CD14-positive monocyte (primary cell): Measurements from ENCODE around the gene NR2F2. TPM values are rescaled to one million over a fixed set of nuclear protein-coding genes. Genes with fewer than 3 reads are reported as not detected.

Experiments used
- DNase-seq, 3 donors: peaks; one replicate each; pipeline ENCODE4 v3.0.0-alpha.2; 2011 to 2022
- H2AFZ ChIP-seq: 2 replicates; pipeline ENCODE4 v1.6.0; 2012; ENCODE audit warnings: mild to moderate bottlenecking, low read depth, low read length, inconsistent platforms; ENCODE audit not compliant: insufficient read depth, poor library complexity, severe bottlenecking
- H3K27ac ChIP-seq, 2 donors: 1 replicate in 1 of 2; 2 replicates in 1 of 2; pipeline ENCODE4 v1.5.1; 2012 to 2013; ENCODE audit warnings: low read length in 2 of 2, control low read depth in 1 of 2, inconsistent platforms in 1 of 2, low read depth in 1 of 2, mild to moderate bottlenecking in 1 of 2
- H3K27me3 ChIP-seq, 2 donors: one replicate each; pipeline versions ENCODE4 v1.6.0 to v1.6.1; 2011 to 2013; ENCODE audit warnings: low read length in 2 of 2; ENCODE audit not compliant: control insufficient read depth in 2 of 2, insufficient read depth in 2 of 2
- H3K36me3 ChIP-seq, 2 donors: replicated peaks in 1 of 2; 1 replicate in 1 of 2; 2 replicates in 1 of 2; pipeline versions ENCODE4 v1.5.1 to v1.6.1; 2012 to 2013; ENCODE audit warnings: low read length in 2 of 2, control low read depth in 1 of 2, inconsistent platforms in 1 of 2, mild to moderate bottlenecking in 1 of 2; ENCODE audit not compliant: insufficient read depth in 2 of 2, control insufficient read depth in 1 of 2
- H3K4me1 ChIP-seq, 2 donors: 1 replicate in 1 of 2; 2 replicates in 1 of 2; pipeline versions ENCODE4 v1.5.1 to v1.6.1; 2012 to 2013; ENCODE audit warnings: low read length in 2 of 2, control low read depth in 1 of 2, inconsistent platforms in 1 of 2, mild to moderate bottlenecking in 1 of 2, moderate library complexity in 1 of 2; ENCODE audit not compliant: insufficient read depth in 2 of 2, control insufficient read depth in 1 of 2
- H3K4me2 ChIP-seq: replicated peaks from 2 replicates; pipeline ENCODE3; 2012; ENCODE audit warnings: low read length, moderate library complexity, mild to moderate bottlenecking; ENCODE audit not compliant: poor library complexity, severe bottlenecking; ENCODE audit errors: extremely low read depth
- H3K4me3 ChIP-seq, 3 experiments: fragments of 200-600 bp in 1 of 3; sonication (generic) in 1 of 3; replicated peaks in 1 of 3; 1 replicate in 2 of 3; 2 replicates in 1 of 3; pipeline ENCODE4 v1.5.1; 2011 to 2013; ENCODE audit warnings: low read length in 3 of 3, mild to moderate bottlenecking in 3 of 3, control low read depth in 2 of 3, low read depth in 2 of 3, inconsistent platforms in 1 of 3, moderate library complexity in 1 of 3
- H3K79me2 ChIP-seq: 2 replicates; pipeline ENCODE4 v1.6.0; 2012; ENCODE audit warnings: mild to moderate bottlenecking, control low read depth, inconsistent platforms, low read length, moderate library complexity; ENCODE audit not compliant: insufficient read depth
- H3K9ac ChIP-seq: 2 replicates; pipeline ENCODE4 v1.6.0; 2017; ENCODE audit warnings: low read length, mild to moderate bottlenecking; ENCODE audit not compliant: insufficient read depth, poor library complexity, severe bottlenecking
- H3K9me3 ChIP-seq, 2 donors: replicated peaks in 1 of 2; 1 replicate in 1 of 2; 2 replicates in 1 of 2; pipeline versions ENCODE4 v1.5.1 to v1.6.1; 2012 to 2013; ENCODE audit warnings: low read length in 2 of 2, control low read depth in 1 of 2; ENCODE audit not compliant: control insufficient read depth in 1 of 2, insufficient read depth in 1 of 2
- H4K20me1 ChIP-seq: 2 replicates; pipeline ENCODE4 v1.6.0; 2012; ENCODE audit warnings: mild to moderate bottlenecking, low read length, control low read depth, moderate library complexity; ENCODE audit not compliant: insufficient read depth
- H3K27ac Mint-ChIP-seq, 7 donors: one replicate each; pipeline ENCODE4 v1.8.0; 2020; ENCODE audit warnings: mild to moderate bottlenecking in 7 of 7, mixed read lengths in 7 of 7, moderate library complexity in 6 of 7, inconsistent platforms in 2 of 7
- H3K27me3 Mint-ChIP-seq, 3 donors: one replicate each; pipeline ENCODE4 v1.8.0; 2021 to 2022; ENCODE audit warnings: low read depth in 3 of 3, mild to moderate bottlenecking in 3 of 3, mixed read lengths in 3 of 3, moderate library complexity in 3 of 3, inconsistent platforms in 1 of 3
- H3K36me3 Mint-ChIP-seq, 2 donors: one replicate each; pipeline ENCODE4 v1.8.0; 2020; ENCODE audit warnings: mixed read lengths in 2 of 2, inconsistent platforms in 1 of 2, mild to moderate bottlenecking in 1 of 2
- H3K4me1 Mint-ChIP-seq: one replicate; pipeline ENCODE4 v1.8.0; 2020; ENCODE audit warnings: mild to moderate bottlenecking, mixed read lengths
- H3K4me3 Mint-ChIP-seq, 2 donors: one replicate each; pipeline ENCODE4 v1.8.0; 2020; ENCODE audit warnings: mild to moderate bottlenecking in 2 of 2, mixed read lengths in 2 of 2, moderate library complexity in 1 of 2
- H3K9me3 Mint-ChIP-seq, 7 donors: one replicate each; pipeline ENCODE4 v1.8.0; 2020 to 2022; ENCODE audit warnings: mixed read lengths in 7 of 7, mild to moderate bottlenecking in 6 of 7, moderate library complexity in 6 of 7, inconsistent platforms in 2 of 7
- WGBS: methylation state at CpG from one replicate; pipeline ENCODE4 v1.1.5; 2013; ENCODE audit warnings: missing lambda C conversion rate; ENCODE audit not compliant: insufficient coverage; 5-methylcytosine and 5-hydroxymethylcytosine counted together
- intact Hi-C, 2 donors: fragments of 100-400 bp; cut with micrococcal nuclease; formaldehyde crosslinking; loops; one replicate each; pipeline versions ENCODE4 v1.15.0 to v1.15.1; 2023
- polyA plus RNA-seq, 3 donors: library from polyadenylated mRNA; depleted of rRNA in 1 of 3; unstranded in 2 of 3; stranded (reverse) in 1 of 3; fragments of 300-500 nt in 2 of 3; fragments of >200 nt in 1 of 3; fragmentation: Illumina TruSeq in 2 of 3; gene quantifications; 1 replicate in 2 of 3; 2 replicates in 1 of 3; pipeline ENCODE4 v1.2.3, GENCODE V29; 2012 to 2021
- TF ChIP-seq, protein P1 (sequence below): fragments of 200-600 bp; IDR thresholded peaks from one replicate; pipeline ENCODE4 v1.8.0; 2022; ENCODE audit warnings: antibody characterized with exemption, mild to moderate bottlenecking

The NR2F2 gene
- polyA plus RNA-seq, 3 donors: not detected

DNA sequence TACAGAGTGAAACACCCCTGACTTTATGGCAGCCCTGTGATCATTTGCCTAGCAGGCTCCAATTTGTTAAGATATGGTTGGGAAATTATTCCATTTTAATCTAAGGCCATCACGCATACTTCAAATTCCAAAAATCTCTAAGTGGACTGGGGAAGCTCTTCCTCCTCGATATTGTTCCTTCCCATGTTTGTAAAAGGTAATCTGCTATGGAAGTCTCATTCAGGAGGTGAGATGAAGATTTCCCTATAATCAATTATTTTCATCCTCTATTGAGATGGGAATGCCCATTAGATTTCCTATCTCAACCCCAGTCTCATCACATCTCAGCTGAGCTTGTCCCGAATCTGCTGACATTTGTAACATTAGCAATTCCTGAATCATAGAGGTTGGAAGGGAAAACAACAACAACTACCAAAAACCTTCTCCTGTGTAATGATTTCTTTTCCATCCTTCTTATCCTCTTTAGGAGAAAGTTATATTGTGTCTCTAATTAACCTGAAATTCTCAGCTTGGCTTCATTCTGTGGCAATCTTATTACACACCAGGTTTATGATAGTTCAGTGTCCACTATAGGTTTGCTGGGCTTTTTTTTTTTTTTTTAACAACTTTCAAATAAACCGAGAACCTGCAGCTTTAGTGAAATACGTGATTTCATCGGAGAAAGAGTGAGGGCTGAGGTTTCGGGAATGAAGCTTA lies 2.2 kb upstream of the NR2F2 start:
- H3K9me3 Mint-ChIP-seq: peaks cover 12 to 53% (median 33%) of the 10 kb centered on the region in 7 donors

DNA sequence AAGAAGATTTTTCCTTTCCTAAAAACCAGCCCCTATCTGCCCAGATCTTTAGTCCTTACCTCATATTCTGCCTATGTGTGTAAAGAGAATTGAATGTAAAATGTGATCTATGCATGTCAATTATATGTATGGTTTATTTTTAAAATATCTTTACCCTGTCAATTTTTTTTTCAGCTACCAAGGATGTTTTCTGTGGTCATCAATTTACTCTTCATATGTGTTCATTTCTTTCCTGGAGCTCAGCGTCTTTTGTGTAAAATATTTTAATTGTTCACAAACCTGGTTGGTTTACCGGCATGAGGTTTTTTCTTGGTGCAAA lies 1.7 kb upstream of the NR2F2 start:
- no peak for DNase-seq
- WGBS: no CpG with 5 or more reads among the region's 2 CpGs
- Mint-ChIP-seq H3K4me1 (peaks cover 30% of the 10 kb centered on the region), H3K27ac (no peak overlapping the region), H3K27me3 (peaks cover 76 to 92% (median 91%) of the 10 kb centered on the region in 3 donors), H3K4me3 (peak overlapping the region in 1 of 2 donors; percentile 89), H3K9me3 (peaks cover 15 to 58% (median 38%) of the 10 kb centered on the region in 7 donors), H3K36me3 (peaks cover 18 to 27% of the 10 kb centered on the region in 2 donors)
- H2AFZ ChIP-seq: no peak overlapping the region
- no peak overlapping the region for H3K27ac ChIP-seq
- peaks cover 14 to 28% of the 10 kb centered on the region in 2 donors for H3K4me1 ChIP-seq
- no peaks in the 10 kb centered on the region for H4K20me1 ChIP-seq
- no peaks in the 10 kb centered on the region for H3K36me3 ChIP-seq
- H3K9ac ChIP-seq: no peak overlapping the region
- H3K79me2 ChIP-seq: no peaks in the 10 kb centered on the region
- TF ChIP-seq, protein P1, sequence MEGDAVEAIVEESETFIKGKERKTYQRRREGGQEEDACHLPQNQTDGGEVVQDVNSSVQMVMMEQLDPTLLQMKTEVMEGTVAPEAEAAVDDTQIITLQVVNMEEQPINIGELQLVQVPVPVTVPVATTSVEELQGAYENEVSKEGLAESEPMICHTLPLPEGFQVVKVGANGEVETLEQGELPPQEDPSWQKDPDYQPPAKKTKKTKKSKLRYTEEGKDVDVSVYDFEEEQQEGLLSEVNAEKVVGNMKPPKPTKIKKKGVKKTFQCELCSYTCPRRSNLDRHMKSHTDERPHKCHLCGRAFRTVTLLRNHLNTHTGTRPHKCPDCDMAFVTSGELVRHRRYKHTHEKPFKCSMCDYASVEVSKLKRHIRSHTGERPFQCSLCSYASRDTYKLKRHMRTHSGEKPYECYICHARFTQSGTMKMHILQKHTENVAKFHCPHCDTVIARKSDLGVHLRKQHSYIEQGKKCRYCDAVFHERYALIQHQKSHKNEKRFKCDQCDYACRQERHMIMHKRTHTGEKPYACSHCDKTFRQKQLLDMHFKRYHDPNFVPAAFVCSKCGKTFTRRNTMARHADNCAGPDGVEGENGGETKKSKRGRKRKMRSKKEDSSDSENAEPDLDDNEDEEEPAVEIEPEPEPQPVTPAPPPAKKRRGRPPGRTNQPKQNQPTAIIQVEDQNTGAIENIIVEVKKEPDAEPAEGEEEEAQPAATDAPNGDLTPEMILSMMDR: no peak
- no peak overlapping the region for H3K4me3 ChIP-seq
- H3K27me3 ChIP-seq: peaks cover 84 to 93% of the 10 kb centered on the region in 2 donors
- intact Hi-C loops: no loop called here
- no peak overlapping the region for H3K4me2 ChIP-seq
- H3K9me3 ChIP-seq: peaks cover 15 to 60% of the 10 kb centered on the region in 2 donors

More for the DNA sequence above, 2.2 kb upstream of the NR2F2 start:
- H3K27me3 Mint-ChIP-seq: peaks cover 81 to 92% (median 91%) of the 10 kb centered on the region in 3 donors
- Histone ChIP-seq H3K79me2 (no peaks in the 10 kb centered on the region), H3K9me3 (peaks cover 15 to 59% of the 10 kb centered on the region in 2 donors), H3K36me3 (no peaks in the 10 kb centered on the region), H3K4me3 (no peak overlapping the region), H3K4me1 (peaks cover 14 to 28% of the 10 kb centered on the region in 2 donors), H3K4me2 (no peak overlapping the region), H4K20me1 (no peaks in the 10 kb centered on the region), H3K27ac (no peak overlapping the region), H3K27me3 (peaks cover 84 to 93% of the 10 kb centered on the region in 2 donors), H3K9ac (no peak overlapping the region), H2AFZ (no peak overlapping the region)
- TF ChIP-seq, protein P1: no peak
- H3K4me3 Mint-ChIP-seq: peak overlapping the region in 1 of 2 donors; percentile 68
- peaks cover 27% of the 10 kb centered on the region for H3K4me1 Mint-ChIP-seq
- no CpG with 5 or more reads among the region's 7 CpGs for WGBS
- H3K27ac Mint-ChIP-seq: no peak overlapping the region
- no peak for DNase-seq
- H3K36me3 Mint-ChIP-seq: peaks cover 18 to 24% of the 10 kb centered on the region in 2 donors
- intact Hi-C loops: no loop called here
